ENCODE results near the gene MAN1C1.

The MAN1C1 gene

GRCh38 chr1:25747046-25747719 lies 130.6 kb downstream of the MAN1C1 start:
- H3K79me2 ChIP-seq (ENCODE audit: insufficient read depth, low read length): no peaks in the 10 kb centered on the region
- H3K27ac ChIP-seq (ENCODE audit: low read depth, low read length): no peak overlapping the region
- no peaks in the 10 kb centered on the region for H3K36me3 ChIP-seq (ENCODE audit: low read length)
- no peaks in the 10 kb centered on the region; the same call in 1 of the 2 replicates for H3K27me3 ChIP-seq (ENCODE audit: low read length)
- H3K4me3 ChIP-seq (ENCODE audit: insufficient read depth, low read length, poor library complexity, severe bottlenecking): no peak overlapping the region
- H3K4me2 ChIP-seq (ENCODE audit: low read depth, low read length, poor library complexity, severe bottlenecking): no peak overlapping the region
- TF ChIP-seq CTCF (IDR thresholded peaks at IDR 0.05; ENCODE audit: insufficient read depth, low read length, poor library complexity, severe bottlenecking) (no peak), EZH2phosphoT487 (conservative IDR thresholded peaks at IDR 0.05; ENCODE audit: low read length) (no peak)
- H3K9me3 ChIP-seq (ENCODE audit: insufficient read depth, low read length): no peaks in the 10 kb centered on the region
- no peaks in the 10 kb centered on the region for H3F3A ChIP-seq (ENCODE audit: insufficient read depth)
- H3K9me2 ChIP-seq (replicated peaks; ENCODE audit: insufficient read depth, low read length): no peaks in the 10 kb centered on the region
- H4K20me1 ChIP-seq (ENCODE audit: low read depth, low read length): no peaks in the 10 kb centered on the region
- H2AFZ ChIP-seq (ENCODE audit: low read depth, low read length, severe bottlenecking): no peak overlapping the region
- no peak overlapping the region for H3K9ac ChIP-seq (ENCODE audit: low read length)

- Histone ChIP-seq H3K4me2 (ENCODE audit: low read depth, low read length, poor library complexity, severe bottlenecking) (no peak overlapping the region), H3K9me2 (replicated peaks; ENCODE audit: insufficient read depth, low read length) (no peaks in the 10 kb centered on the region), H2AFZ (ENCODE audit: low read depth, low read length, severe bottlenecking) (no peak overlapping the region), H3K79me2 (ENCODE audit: insufficient read depth, low read length) (no peaks in the 10 kb centered on the region), H3K27me3 (ENCODE audit: low read length) (no peaks in the 10 kb centered on the region; the same call in 1 of the 2 replicates), H3K36me3 (ENCODE audit: low read length) (no peaks in the 10 kb centered on the region), H3F3A (ENCODE audit: insufficient read depth) (no peaks in the 10 kb centered on the region), H4K20me1 (ENCODE audit: low read depth, low read length) (no peaks in the 10 kb centered on the region), H3K27ac (ENCODE audit: low read depth, low read length) (no peak overlapping the region), H3K9me3 (ENCODE audit: insufficient read depth, low read length) (no peaks in the 10 kb centered on the region), H3K4me3 (ENCODE audit: insufficient read depth, low read length, poor library complexity, severe bottlenecking) (no peak overlapping the region), H3K9ac (ENCODE audit: low read length) (no peak overlapping the region)
- TF ChIP-seq EZH2phosphoT487 (conservative IDR thresholded peaks at IDR 0.05; ENCODE audit: low read length) (no peak), CTCF (IDR thresholded peaks at IDR 0.05; ENCODE audit: insufficient read depth, low read length, poor library complexity, severe bottlenecking) (no peak)
Measured at GRCh38 chr1:25748531-25749205, 132.1 kb downstream of the MAN1C1 start.

- H3K4me2 ChIP-seq (ENCODE audit: low read depth, low read length, poor library complexity, severe bottlenecking): no peak overlapping the region
- no peaks in the 10 kb centered on the region for H3K9me2 ChIP-seq (replicated peaks; ENCODE audit: insufficient read depth, low read length)
- H3K9me3 ChIP-seq (ENCODE audit: insufficient read depth, low read length): no peaks in the 10 kb centered on the region
- H3K9ac ChIP-seq (ENCODE audit: low read length): no peak overlapping the region
- no peaks in the 10 kb centered on the region for H3F3A ChIP-seq (ENCODE audit: insufficient read depth)
- H3K79me2 ChIP-seq (ENCODE audit: insufficient read depth, low read length): no peaks in the 10 kb centered on the region
- H2AFZ ChIP-seq (ENCODE audit: low read depth, low read length, severe bottlenecking): no peak overlapping the region
- no peaks in the 10 kb centered on the region for H3K36me3 ChIP-seq (ENCODE audit: low read length)
- no peaks in the 10 kb centered on the region for H4K20me1 ChIP-seq (ENCODE audit: low read depth, low read length)
- no peak for TF ChIP-seq CTCF (IDR thresholded peaks at IDR 0.05; ENCODE audit: insufficient read depth, low read length, poor library complexity, severe bottlenecking)
- no peak for TF ChIP-seq EZH2phosphoT487 (conservative IDR thresholded peaks at IDR 0.05; ENCODE audit: low read length)
- no peak overlapping the region for H3K4me3 ChIP-seq (ENCODE audit: insufficient read depth, low read length, poor library complexity, severe bottlenecking)
- H3K27me3 ChIP-seq (ENCODE audit: low read length): no peaks in the 10 kb centered on the region
- no peak overlapping the region for H3K27ac ChIP-seq (ENCODE audit: low read depth, low read length)
Measured at GRCh38 chr1:25750923-25751605, 134.5 kb downstream of the MAN1C1 start.
